Endometrial microvascular endothelial cells (primary cell): ENCODE data around the gene MBTPS1. TPM values are rescaled to one million over a fixed set of nuclear protein-coding genes. Genes with fewer than 3 reads are reported as not detected.
"Not testable (repeated sequence)": the region's sequence is repeated elsewhere in the genome, so short reads cannot be mapped to it uniquely, and the experiment has no call there.

Experiments
- in situ Hi-C: cut with HindIII; loops from 2 replicates; pipeline ENCODE4 v1.10.0; 2017; ENCODE audit warnings: low sequenced_read_pairs, low pct_unique_long_range_greater_than_20kb; ENCODE audit errors: inconsistent ontology term
- total RNA-seq: library from RNA; depleted of rRNA; stranded (reverse); fragments of >200 nt; gene quantifications from one replicate; pipeline ENCODE4 v1.2.3, GENCODE V29; 2015; ENCODE audit errors: inconsistent ontology term

Gene MBTPS1
- total RNA-seq, 1 donor from 2014 or later, result 135 TPM

DNA sequence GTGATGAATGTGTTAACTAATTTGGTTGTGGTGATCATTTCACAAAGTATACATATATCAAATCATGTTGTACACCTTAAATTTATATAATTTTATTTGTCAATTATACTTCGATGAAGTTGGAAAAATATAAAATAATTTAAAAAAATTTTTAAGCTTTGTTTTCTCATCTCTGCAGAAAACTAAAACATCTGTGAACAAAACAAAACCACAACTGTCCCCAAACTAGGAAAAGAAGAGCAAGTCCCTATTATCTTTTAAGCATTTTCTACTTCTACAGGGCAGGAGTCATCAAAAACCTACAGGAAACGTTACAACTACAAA lies 21.7 kb upstream of the MBTPS1 start:
- in situ Hi-C loops, result no loop called here

DNA sequence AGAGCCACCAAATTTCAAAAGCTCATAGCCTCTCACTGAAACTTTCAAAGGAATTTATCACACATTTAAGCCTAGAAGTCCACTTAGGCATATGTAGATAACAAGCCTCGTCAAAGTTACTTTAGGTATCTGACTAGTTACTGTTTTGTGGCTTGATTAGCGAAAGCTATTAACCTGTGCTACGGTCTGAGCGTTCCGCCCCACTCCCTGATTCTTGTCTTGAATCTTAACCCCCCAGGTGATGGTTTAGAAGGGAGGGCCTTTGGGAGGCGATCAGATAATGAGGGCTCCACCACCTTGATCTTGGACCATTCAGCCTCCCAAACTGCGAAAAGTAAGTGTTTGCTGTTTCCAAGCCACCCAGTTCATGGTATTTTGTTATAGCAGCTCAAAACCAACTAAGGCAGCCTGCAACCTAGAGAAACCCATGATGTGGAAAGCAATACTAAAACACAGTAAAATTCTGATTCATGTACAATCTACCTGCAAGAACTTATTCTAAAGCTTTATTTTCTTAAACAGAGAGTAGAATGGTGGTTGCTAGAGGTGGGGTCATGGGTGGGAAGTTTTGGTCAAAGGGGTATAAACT lies 21.1 kb upstream of the MBTPS1 start:
- in situ Hi-C loops, result no loop called here

DNA sequence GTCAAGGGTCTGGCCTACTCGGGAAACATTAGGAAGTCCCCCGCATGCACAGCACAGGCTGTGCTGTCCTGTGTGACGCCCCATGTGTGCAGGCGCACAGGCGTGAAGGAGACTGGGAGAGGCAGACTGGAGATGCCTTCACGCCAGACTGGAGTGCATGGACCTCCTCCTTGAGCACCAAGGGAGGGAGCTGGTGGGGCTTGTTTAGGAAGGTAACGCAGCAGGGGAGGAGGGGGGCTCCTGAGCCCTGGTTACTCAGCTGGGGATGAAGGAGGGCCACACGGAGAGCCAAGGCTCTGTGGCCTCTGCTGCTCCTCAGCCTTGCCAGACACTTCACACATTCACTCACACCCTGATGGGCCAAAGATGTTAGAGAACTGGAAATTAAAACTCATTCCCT lies 20.5 kb upstream of the MBTPS1 start:
- in situ Hi-C loops, result no loop called here

DNA sequence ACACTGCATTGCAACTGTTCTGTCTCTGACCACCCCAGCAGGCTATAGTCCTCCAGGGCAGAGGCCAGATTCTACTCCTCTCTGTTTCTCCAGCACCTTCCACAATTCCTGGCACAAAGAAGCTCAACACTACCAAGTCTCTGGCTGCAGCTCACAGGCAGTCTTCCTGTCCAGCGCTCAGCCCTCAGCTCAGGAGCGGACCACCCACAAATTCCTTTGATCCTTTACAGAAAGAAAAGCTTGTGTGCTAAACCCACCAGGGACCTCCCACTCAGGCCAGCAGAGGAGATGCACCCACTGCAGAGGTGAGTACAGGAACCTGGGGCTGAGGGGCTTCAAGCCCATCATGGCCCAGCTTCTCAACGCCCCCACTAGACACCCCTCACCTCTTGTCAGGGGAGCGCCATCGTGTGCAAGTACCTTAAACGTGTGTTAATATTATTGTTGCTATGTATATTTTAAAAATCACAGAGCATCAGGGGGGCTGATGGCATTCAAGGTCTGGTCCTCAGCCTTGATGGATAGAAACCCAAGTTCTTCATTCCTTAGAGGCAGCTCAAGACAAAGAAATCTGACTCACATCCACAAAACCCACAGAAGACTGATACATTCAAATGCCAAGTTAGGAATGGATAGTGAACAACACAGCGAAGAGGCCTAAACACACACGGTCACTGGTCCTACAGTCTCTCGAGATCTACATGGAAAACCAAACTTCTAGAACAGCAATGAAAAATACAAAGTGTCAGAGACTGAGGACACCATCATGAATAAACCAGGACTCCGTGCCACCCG lies 19.8 kb upstream of the MBTPS1 start:
- in situ Hi-C loops, result no loop called here

DNA sequence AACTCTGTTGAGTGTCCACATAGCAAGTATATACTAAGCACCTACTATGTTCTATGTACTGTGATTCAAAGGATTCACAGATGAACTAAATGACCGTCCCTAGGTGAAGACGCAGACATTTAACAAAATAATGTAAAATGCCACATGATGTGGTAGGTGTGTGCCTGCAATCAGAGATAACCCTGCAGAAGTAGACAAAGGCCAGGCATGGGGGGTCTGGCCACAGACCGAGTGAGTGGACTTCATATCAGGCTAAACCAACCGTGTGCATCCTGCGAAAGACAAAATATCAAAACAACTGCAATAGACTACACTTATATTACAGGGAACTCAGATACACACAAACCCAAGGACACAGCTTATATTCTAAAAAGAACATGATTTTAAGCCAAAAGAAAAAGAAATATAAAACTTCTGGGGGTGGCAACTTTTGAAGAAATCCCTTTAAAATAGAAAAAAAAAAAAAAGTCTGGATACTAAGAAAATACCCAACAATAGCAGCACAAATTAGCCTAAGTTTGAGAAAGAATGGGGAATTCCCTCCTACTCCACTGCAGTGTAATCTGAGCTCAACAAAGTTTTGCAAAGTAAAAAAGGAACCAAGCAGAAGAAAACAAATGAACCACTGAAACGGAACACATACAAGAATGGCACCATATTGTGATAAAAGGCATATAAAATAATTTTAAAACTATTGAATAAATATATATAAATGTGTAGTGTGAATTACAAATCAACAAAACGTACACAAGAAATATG lies 16.0 kb upstream of the MBTPS1 start:
- in situ Hi-C loops, result no loop called here

DNA sequence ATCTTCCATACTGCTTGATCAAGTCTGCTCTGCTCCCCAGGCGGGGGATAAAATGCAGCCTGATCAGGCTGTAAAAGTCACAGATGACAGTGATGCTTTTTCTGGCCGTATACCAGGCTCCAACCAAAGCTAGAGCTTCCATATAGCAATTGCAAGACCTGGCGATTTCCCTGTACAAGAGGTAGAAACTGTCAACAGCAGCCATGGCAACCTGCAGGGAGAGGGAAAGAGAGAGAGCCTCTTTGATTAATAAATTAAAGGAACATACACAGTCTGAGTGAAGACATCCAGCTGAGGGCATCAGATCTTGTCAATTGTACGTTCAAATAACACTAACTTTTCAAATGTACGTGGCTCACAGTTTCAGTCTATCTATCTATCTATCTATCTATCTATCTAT lies 14.4 kb upstream of the MBTPS1 start:
- in situ Hi-C loops, result no loop called here

DNA sequence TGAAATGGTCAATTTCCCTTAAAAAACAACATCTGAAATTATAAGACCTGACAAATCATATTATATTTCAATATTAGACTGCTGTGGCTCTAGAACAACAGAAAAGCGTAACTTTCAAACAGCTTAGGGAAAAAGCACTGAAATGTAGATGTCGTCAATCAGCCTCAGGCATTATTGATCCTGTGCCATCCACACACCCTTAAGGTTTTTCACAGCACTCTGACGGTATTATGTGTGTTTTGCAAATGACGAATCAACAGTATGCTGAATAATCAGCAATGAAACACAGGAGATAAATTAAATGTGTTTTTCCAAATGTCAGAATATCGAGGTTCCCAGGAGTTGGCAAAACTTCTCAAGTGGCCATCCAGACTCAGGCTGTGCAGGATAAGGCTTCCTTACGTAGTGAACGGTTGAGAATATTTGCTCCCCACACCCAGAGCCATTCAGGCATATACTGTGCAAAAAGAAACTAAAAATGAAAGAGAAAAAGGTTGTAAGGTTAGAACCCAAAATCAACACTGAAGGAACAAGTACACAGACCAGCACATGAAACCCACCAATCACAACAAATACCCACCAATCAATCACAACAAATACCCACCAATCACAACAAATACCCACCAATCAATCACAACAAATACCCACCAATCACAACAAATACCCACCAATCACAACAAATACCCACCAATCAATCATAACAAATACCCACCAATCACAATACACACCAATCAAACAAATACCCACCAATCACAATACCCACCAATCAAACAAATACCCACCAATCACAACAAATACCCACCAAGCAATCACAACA lies 7.7 kb upstream of the MBTPS1 start:
- in situ Hi-C loops, result no loop called here

DNA sequence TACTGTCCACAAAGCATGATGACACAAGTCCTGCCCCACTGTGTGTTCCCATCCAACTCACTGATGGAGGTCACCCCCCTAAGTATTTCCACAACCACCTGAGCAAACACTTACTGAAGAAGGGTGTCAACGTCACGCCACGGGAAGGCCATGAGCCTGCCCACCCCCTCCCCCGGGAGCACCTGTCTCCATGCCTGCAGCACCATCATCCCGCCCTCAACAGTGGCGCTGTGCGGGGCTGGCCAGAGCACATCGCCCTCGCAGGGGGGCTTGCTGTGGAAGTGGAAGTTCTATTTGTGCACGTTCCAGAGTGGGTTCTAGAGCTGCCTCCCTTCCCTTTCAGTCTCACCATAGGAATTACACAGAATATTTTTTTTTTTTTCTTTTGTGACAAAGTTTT lies 4.3 kb upstream of the MBTPS1 start:
- in situ Hi-C loops, result no loop called here

DNA sequence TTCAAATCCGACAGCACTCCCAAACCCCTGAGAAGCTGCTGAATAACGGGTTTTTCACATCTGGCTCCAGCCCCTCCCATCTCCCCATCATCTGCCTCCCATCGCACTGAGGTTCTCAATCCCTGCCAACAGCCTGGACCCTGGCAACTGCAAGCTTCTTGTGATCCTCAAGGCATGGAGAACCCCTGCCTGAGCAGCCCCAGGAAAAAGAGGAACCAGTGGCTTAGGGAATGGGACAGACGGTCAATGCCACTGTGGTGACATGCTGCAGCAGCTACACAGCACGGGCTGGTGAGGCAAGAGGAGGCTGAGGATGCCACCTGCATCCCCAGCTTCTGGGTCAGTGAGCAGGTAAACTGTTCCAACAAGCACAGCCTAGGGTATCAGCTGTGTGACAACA lies 3.3 kb upstream of the MBTPS1 start:
- in situ Hi-C loops, result no loop called here

DNA sequence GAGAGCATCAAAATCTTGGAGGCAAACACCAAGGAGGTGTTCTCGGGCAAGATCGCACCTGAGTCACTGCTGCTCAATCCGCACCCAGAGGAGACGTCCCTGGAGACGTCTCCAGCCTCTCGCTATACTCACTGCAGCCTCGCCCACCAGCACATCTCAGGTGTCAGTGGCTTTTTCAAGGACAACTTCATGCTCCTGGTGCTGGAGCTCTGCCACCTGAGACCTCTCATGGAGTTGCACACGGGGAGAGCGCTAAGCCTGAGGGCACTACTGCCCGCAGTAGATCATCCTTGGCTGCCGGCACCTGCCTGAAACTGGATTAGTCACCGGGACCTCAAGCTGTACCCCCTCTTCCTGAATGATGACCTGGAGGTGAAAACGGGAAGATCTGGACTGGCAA lies 2.6 kb upstream of the MBTPS1 start:
- in situ Hi-C loops, result no loop called here

DNA sequence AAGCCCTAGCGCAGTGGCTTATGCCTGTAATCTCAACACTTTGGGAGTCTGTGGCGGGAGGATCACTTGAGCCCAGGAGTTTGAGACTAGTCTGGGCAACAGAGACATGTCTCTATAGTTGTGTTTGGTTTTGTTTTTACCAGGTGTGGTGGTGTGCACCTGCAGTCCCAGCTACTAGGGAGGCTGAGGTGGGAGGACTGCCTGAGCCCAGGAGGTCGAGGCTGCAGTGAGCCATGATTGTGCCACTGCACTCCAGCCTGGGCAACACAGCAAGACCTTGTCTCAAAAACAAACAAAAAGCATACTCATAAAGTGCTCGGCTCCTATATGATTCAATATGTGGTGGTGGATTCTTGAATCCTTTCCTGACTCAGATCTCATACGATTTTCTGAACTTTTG lies 1.6 kb upstream of the MBTPS1 start:
- in situ Hi-C loops, result not testable (repeated sequence)

DNA sequence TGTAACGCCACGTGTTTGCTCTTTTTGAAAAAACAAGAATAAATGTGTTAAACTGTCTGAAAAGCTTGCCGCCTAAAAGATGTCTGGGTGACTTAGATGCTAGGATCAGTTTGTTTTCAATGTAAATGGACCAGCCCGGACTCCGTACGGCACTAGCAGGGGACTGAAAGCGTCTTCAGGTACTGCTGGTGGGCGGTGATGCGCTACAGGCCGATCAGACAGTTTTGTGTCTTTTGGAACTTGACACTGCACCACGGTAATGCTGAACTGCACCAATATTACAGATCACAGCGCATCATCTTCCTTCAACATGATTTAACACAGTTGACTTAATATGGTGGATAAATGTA lies 727 bp upstream of the MBTPS1 start:
- in situ Hi-C loops, result no loop called here

DNA sequence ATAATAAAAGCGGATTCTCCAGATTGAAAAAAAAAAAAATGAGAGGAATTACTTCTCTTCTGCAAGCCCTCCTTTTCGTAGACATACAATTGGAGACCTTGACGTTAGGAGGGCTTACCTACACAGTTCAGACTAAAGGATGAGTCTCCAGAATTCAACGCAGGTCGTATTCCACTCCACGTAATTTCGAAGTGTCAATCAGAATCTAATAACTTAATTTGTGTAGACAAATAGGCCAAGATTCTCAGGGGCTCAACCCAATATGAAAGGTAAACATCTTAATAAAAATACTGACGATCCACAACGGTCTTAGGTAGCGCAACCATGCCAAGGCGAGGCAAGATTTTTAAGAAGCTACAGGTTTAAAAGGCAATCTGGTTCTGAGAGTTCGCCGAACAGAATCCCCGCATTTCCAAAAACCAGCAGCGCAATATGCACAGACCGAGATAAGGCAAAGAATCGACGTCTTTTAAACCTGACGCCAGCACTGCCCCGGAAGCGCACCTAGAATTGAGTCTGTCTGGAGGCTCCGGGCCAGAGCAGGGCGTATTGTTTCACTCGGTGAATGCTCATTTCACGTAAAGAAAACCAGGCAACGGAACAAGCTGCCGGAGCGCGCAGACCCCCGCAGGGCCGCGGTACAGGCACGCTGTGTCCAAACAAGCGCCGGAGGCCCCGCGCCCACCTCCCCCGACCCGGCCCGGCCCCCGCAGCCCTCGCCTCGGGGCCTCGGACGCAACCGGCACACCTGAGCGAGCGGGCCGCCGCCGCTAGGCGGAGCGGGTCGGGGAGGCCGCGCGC lies 623 bp downstream of the MBTPS1 start:
- in situ Hi-C loops, result no loop called here

DNA sequence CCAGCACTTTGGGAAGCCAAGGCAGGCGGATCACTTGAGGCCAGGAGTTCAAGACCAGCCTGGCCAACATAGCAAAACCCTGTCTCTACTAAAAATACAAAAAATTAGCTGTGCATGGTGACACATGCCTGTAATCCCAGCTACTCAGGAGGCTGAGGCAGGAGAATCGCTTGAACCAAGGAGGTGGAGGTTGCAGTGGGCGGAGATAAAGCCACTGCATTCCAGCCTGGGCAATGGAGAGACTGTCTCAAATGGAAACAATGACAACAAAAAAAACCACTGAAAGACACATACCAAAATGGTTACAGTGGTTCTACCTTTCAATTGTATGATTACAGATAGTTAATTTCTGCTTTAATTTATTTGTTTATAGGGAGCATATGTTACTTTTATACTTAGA lies 4.8 kb downstream of the MBTPS1 start:
- in situ Hi-C loops, result not testable (repeated sequence)

DNA sequence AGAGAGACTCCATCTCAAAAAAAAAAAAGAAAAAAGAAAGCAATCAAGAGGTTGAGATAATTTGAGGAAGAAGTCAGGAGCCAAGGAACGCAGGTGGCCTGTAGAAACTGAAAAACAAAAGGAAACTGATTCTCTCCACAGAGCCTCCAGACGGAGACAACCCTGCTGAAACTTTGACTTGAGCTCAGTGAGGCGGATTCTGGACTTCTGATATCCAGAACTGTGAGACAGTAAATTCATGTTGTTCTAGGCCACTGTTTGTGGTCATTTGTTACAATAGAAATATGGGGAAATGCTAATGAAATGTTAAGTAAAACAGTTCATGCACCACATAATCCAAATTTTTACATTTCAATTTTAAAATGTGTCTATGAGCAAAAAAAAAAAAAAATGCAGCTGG lies 5.2 kb downstream of the MBTPS1 start:
- in situ Hi-C loops, result no loop called here

DNA sequence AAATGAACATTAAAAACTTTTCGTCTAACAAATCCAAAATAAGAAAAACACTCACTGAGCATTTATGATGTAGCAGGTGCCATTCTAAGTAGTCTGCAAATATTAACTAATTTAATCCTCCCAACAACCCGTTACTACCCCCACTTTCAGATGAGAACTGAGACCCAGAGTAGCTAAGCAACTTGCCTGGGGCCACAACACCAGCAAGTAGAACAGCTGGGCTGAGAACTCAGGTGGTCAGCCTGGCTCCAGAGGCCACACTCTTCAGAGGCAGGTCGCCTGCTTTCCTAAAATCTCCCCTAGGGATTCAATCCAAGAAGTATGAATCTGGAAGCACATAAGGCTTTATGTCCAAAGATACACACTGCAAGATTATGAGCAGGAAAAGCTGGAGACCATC lies 6.2 kb downstream of the MBTPS1 start:
- in situ Hi-C loops, result no loop called here

DNA sequence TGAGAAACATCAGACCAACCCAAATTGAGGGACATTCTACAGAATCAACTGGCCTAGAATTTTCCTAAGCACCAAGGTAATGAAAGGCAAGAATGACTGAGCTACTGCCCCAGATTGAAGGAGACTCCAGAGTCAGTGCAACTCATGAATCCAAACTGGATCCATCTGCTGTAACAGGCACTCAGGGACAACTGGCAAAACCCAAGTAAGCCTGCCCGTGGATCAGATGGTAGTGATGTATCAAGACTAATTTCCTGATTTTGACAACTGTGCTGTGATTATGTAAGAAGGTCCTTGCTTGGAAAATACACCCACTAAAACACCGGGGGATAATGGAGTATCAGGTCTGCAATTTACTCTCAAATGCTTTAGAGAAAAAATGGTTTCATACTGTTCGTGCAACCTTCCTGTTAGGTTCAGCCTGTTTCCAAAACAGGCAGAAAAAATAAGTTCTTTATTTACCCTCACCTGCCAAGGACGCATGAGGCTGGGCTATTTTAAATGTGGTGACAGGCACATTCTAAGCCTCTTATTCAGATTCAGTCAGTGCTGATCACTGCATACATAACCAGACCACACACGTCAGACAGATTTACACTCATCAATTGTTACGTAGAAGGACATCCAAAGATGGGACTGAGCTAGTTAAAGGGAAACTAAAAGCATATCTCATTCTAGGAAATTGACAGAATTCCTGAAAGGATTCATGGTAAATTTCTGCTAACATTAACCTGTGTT lies 7.0 kb downstream of the MBTPS1 start:
- in situ Hi-C loops, result no loop called here

DNA sequence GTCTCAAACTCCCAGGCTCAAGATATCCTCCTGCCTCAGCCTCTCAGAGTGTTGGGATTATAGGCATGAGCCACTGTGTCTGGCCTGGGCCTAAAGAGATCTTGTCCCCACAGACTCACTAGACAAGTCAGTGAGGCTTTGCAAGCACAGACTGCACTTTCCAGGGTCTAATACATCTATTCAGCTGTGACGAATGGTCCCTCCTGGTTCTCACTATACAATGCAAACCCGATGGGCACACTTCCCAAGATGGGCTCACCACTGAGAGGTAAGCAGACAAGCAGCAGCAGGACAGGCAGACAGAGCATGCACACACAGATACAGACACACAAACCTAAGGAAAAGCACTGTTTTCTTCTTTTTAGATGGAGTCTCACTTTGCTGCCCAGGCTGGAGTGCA lies 8.8 kb downstream of the MBTPS1 start:
- in situ Hi-C loops, result no loop called here
